HCT116 (cell line): ENCODE data around the gene PRKRIP1. TPM values are rescaled to one million over a fixed set of nuclear protein-coding genes. Genes with fewer than 3 reads are reported as not detected.

Source experiments
- ATAC-seq: fragments of 200-7000 bp; cut with Tn5 transposase; 2 replicates; pipeline ENCODE4 v1.9.1; 2020; ENCODE audit warnings: mild to moderate bottlenecking, moderate library complexity
- BruUV-seq: library from RNA; stranded (reverse); fragments of 400-500 nt; replicated peaks from 2 replicates; lab custom pipeline; 2021; lab: Mats Ljungman, UMichigan
- CTCF ChIA-PET: fragments of 300-600 bp; sonication (Branson Sonifier 250); formaldehyde crosslinking; loops from one replicate; lab custom pipeline; 2021; ENCODE audit warnings: antibody characterized with exemption; lab: Charles Lee
- POLR2A ChIA-PET: fragments of 300-600, 350-600 bp; sonication (Branson Sonifier 250); formaldehyde crosslinking; loops from one replicate; lab custom pipeline; 2021; ENCODE audit warnings: antibody characterized with exemption; lab: Charles Lee
- RAD21 ChIA-PET, 2 experiments: fragments of 300-600 bp; sonication (Branson Sonifier 250); formaldehyde crosslinking; loops; one replicate each; lab custom pipeline; 2023; ENCODE audit warnings: low total read pairs in 2 of 2; ENCODE audit not compliant: uncharacterized antibody in 2 of 2, unreplicated experiment in 2 of 2, low non-redundant PET in 1 of 2; lab: Charles Lee
- DNase-seq: peaks from one replicate; pipeline ENCODE4 v3.0.0-alpha.2; 2010; ENCODE audit warnings: low read depth, low spot score
- H2AFZ ChIP-seq: fragments of 200-600 bp; shearing (Covaris generic), sonication (generic); 2 replicates; pipeline ENCODE4 v1.6.1; 2017; ENCODE audit warnings: low read depth, mixed run types, mixed read lengths, antibody characterized with exemption, low read length; ENCODE audit not compliant: poor library complexity, severe bottlenecking
- H3K27ac ChIP-seq: 2 replicates; pipeline ENCODE4 v1.5.1; 2012; ENCODE audit warnings: low read depth, low read length
- H3K27me3 ChIP-seq: fragments of 200-600 bp; sonication (generic); 2 replicates; pipeline ENCODE4 v1.6.1; 2016; ENCODE audit warnings: mixed run types, low read length, mixed read lengths; ENCODE audit not compliant: insufficient read depth
- H3K36me3 ChIP-seq, 2 experiments: fragments of 200-500 bp in 1 of 2; fragments of 200-600 bp in 1 of 2; sonication (Bioruptor generic) in 1 of 2; sonication (generic) in 1 of 2; 2 replicates each; pipeline versions ENCODE4 v1.5.1 to v1.6.1; 2014 to 2016; ENCODE audit warnings: low read length in 2 of 2, inconsistent platforms in 1 of 2, mixed read lengths in 1 of 2, mixed run types in 1 of 2; ENCODE audit not compliant: insufficient read depth in 2 of 2, control insufficient read depth in 1 of 2
- H3K4me1 ChIP-seq, 2 experiments: fragments of 200-600 bp in 1 of 2; sonication (generic) in 1 of 2; 2 replicates each; pipeline versions ENCODE4 v1.5.1 to v1.6.1; 2012 to 2017; ENCODE audit warnings: low read length in 2 of 2, inconsistent platforms in 1 of 2, mild to moderate bottlenecking in 1 of 2, mixed read lengths in 1 of 2, mixed run types in 1 of 2, moderate library complexity in 1 of 2; ENCODE audit not compliant: insufficient read depth in 2 of 2, control insufficient read depth in 1 of 2
- H3K4me2 ChIP-seq: fragments of 200-600 bp; sonication (generic); 2 replicates; pipeline ENCODE4 v1.6.1; 2017; ENCODE audit warnings: mixed run types, low read length, mixed read lengths
- H3K4me3 ChIP-seq, 2 experiments: fragments of 200-600 bp in 1 of 2; sonication (generic) in 1 of 2; replicated peaks in 1 of 2; 2 replicates each; pipeline ENCODE4 v1.5.1; 2011 to 2016; ENCODE audit warnings: low read length in 2 of 2, control low read depth in 1 of 2, low read depth in 1 of 2, mild to moderate bottlenecking in 1 of 2, mixed read lengths in 1 of 2, mixed run types in 1 of 2
- H3K79me2 ChIP-seq: fragments of 200-600 bp; sonication (generic); 2 replicates; pipeline ENCODE4 v1.6.1; 2017; ENCODE audit warnings: mild to moderate bottlenecking, mixed run types, low read length, moderate library complexity, mixed read lengths; ENCODE audit not compliant: insufficient read depth
- H3K9ac ChIP-seq: fragments of 200-600 bp; sonication (generic); 2 replicates; pipeline ENCODE4 v1.6.1; 2016; ENCODE audit warnings: low read length, mixed read lengths
- H3K9me2 ChIP-seq: fragments of 200-600 bp; sonication (generic), shearing (Covaris generic); 2 replicates; pipeline ENCODE4 v1.6.1; 2017; ENCODE audit warnings: mixed run types, mild to moderate bottlenecking, moderate library complexity; ENCODE audit not compliant: insufficient read depth
- H3K9me3 ChIP-seq, 2 experiments: fragments of 200-500 bp in 1 of 2; fragments of 200-600 bp in 1 of 2; sonication (Bioruptor generic) in 1 of 2; sonication (generic) in 1 of 2; 2 replicates each; pipeline ENCODE4 v1.6.1; 2014 to 2017; ENCODE audit warnings: low read length in 2 of 2, mixed read lengths in 2 of 2, inconsistent platforms in 1 of 2, low read depth in 1 of 2, mild to moderate bottlenecking in 1 of 2, mixed run types in 1 of 2, moderate library complexity in 1 of 2; ENCODE audit not compliant: control insufficient read depth in 1 of 2, insufficient read depth in 1 of 2
- H4K20me1 ChIP-seq: fragments of 200-600 bp; sonication (generic), shearing (Covaris generic); 2 replicates; pipeline ENCODE4 v1.6.1; 2017; ENCODE audit warnings: mixed run types, mild to moderate bottlenecking, moderate library complexity; ENCODE audit not compliant: insufficient read depth
- CBX3 ChIP-seq: IDR thresholded peaks from 2 replicates; pipeline ENCODE4 v1.6.1; 2012; ENCODE audit warnings: low read depth
- CEBPB ChIP-seq: IDR thresholded peaks from 2 replicates; pipeline ENCODE4 v1.6.1; 2012; ENCODE audit warnings: low read depth
- CTCF ChIP-seq, 3 experiments: fragments of 200-600 bp in 1 of 3; sonication (generic) in 1 of 3; IDR thresholded peaks in 2 of 3; conservative IDR thresholded peaks in 1 of 3; 2 replicates each; pipeline ENCODE4 v1.5.1; 2012 to 2017; ENCODE audit warnings: low read depth in 2 of 3, low read length in 2 of 3, antibody characterized with exemption in 1 of 3, borderline replicate concordance in 1 of 3, control low read depth in 1 of 3, mild to moderate bottlenecking in 1 of 3, mixed read lengths in 1 of 3, mixed run types in 1 of 3, moderate library complexity in 1 of 3; ENCODE audit not compliant: insufficient read depth in 1 of 3
- EGR1 ChIP-seq: IDR thresholded peaks from 2 replicates; pipeline ENCODE4 v1.6.1; 2012; ENCODE audit warnings: low read depth
- ELF1 ChIP-seq: IDR thresholded peaks from 2 replicates; pipeline ENCODE4 v1.6.1; 2012; ENCODE audit warnings: low read depth, borderline replicate concordance
- FOSL1 ChIP-seq: IDR thresholded peaks from 2 replicates; pipeline ENCODE4 v1.6.1; 2012; ENCODE audit warnings: low read depth
- JUND ChIP-seq: IDR thresholded peaks from 2 replicates; pipeline ENCODE4 v1.6.1; 2012
- MAX ChIP-seq: IDR thresholded peaks from 2 replicates; pipeline ENCODE4 v1.6.1; 2012
- POLR2A ChIP-seq: IDR thresholded peaks from 2 replicates; pipeline ENCODE4 v1.7.0; 2011; ENCODE audit warnings: borderline replicate concordance; ENCODE audit not compliant: insufficient read depth, insufficient read length; ENCODE audit errors: extremely low read depth
- POLR2AphosphoS5 ChIP-seq: IDR thresholded peaks from 2 replicates; pipeline ENCODE4 v1.6.1; 2011; ENCODE audit warnings: mild to moderate bottlenecking, low read depth, low read length, moderate library complexity
- RAD21 ChIP-seq: IDR thresholded peaks from 2 replicates; pipeline ENCODE4 v1.6.1; 2012; ENCODE audit warnings: low read depth, mild to moderate bottlenecking
- SIN3A ChIP-seq: IDR thresholded peaks from 2 replicates; pipeline ENCODE4 v1.6.1; 2012; ENCODE audit warnings: low read depth
- SRF ChIP-seq: IDR thresholded peaks from 2 replicates; pipeline ENCODE4 v1.6.1; 2012; ENCODE audit warnings: low read depth
- YY1 ChIP-seq: IDR thresholded peaks from 2 replicates; pipeline ENCODE4 v1.6.1; 2011; ENCODE audit warnings: low read length, low read depth, moderate library complexity, mild to moderate bottlenecking; ENCODE audit not compliant: insufficient replicate concordance; ENCODE audit errors: extremely low read depth
- ZBTB33 ChIP-seq: IDR thresholded peaks from 2 replicates; pipeline ENCODE4 v1.6.1; 2011; ENCODE audit warnings: mild to moderate bottlenecking, low read length, moderate library complexity; ENCODE audit not compliant: insufficient replicate concordance; ENCODE audit errors: extremely low read depth
- ZFX ChIP-seq: fragments of 450-650 bp; IDR thresholded peaks from 2 replicates; pipeline ENCODE4 v1.6.1; 2017
- ZNF274 ChIP-seq: fragments of 200-500 bp; sonication (Bioruptor generic); IDR thresholded peaks from 2 replicates; pipeline ENCODE4 v1.6.1; 2014; ENCODE audit warnings: mild to moderate bottlenecking, low read depth, low read length, inconsistent platforms
- intact Hi-C: fragments of 100-400 bp; cut with micrococcal nuclease; formaldehyde crosslinking; loops from 2 replicates; pipeline ENCODE4 v1.10.0; 2022
- total RNA-seq: library from RNA; stranded (reverse); gene quantifications from one replicate; pipeline ENCODE4 v1.2.1, GENCODE V29; 2021; ENCODE audit not compliant: unreplicated experiment

PRKRIP1 gene
- total RNA-seq, 1 experiment from 2014 or later = 23.0 TPM

- Histone ChIP-seq H3K36me3 (no peaks in the 10 kb centered on the region; a peak in 1 of 4 replicates), H3K79me2 (peaks cover 40% of the 10 kb centered on the region), H3K4me2 (peak within 1 kb of the TSS; percentile 84), H3K9ac (peak within 1 kb of the TSS; percentile 89), H3K27me3 (no peaks in the 10 kb centered on the region), H3K9me2 (no peaks in the 10 kb centered on the region), H4K20me1 (no peaks in the 10 kb centered on the region), H2AFZ (no peak within 1 kb of the TSS), H3K4me1 (peaks cover 5 to 17% of the 10 kb centered on the region in 2 experiments; a peak in 2 of 4 replicates), H3K27ac (peak within 1 kb of the TSS; percentile 75), H3K9me3 (no peaks in the 10 kb centered on the region), H3K4me3 (peak within 1 kb of the TSS; percentile 93 to 99)
- RAD21 ChIA-PET = no interaction called here
- ATAC-seq = peak; percentile 92
- CTCF ChIA-PET = no interaction called here
- intact Hi-C loops = loop anchor here (2.0 kb wide), 1 partner anchor 56 kb away; no protein-coding TSS in a partner anchor
- BruUV-seq = no TSS peak
- peak; percentile 76 for DNase-seq
- POLR2A ChIA-PET = no interaction called here
- TF ChIP-seq SIN3A = peak; percentile 64; the same call in 1 of the 2 replicates
- TF ChIP-seq ELF1 = no peak; the same call in 1 of the 2 replicates
- TF ChIP-seq POLR2AphosphoS5 = peak; percentile 95
- no peak for TF ChIP-seq FOSL1
- peak; percentile 95 for TF ChIP-seq MAX
- TF ChIP-seq POLR2A = peak; percentile 90
- TF ChIP-seq YY1 = peak; percentile 89
- 0 out of 6 replicates have a peak, but pooled peaks of 1 of the 3 experiments have one; percentile 12 for TF ChIP-seq CTCF (IDR thresholded peaks at IDR 0.05 in 2 of 3, conservative IDR thresholded peaks at IDR 0.05 in 1 of 3; ENCODE audit: borderline replicate concordance in 1 of 3, insufficient read depth in 1 of 3, low read depth in 2 of 3, low read length in 2 of 3)
- TF ChIP-seq ZNF274 = no peak
- no peak for TF ChIP-seq SRF
- TF ChIP-seq JUND = no peak
- TF ChIP-seq RAD21 = peak; percentile 17; the same call in 1 of the 2 replicates
- TF ChIP-seq CEBPB = no peak
- TF ChIP-seq EGR1 = peak; percentile 98
- TF ChIP-seq ZBTB33 = peak; percentile 19
- TF ChIP-seq ZFX = peak; percentile 40; the same call in 1 of the 2 replicates
- TF ChIP-seq CBX3 = no peak
Observed at GRCh38 chr7:102464577-102465280, 68.6 kb downstream of the PRKRIP1 start, which contains the start of the genes ALKBH4 and LRWD1. ALKBH4 (minus strand) TSS chr7:102464863; CDS start chr7:102464836, 27 bp downstream. LRWD1 (plus strand) TSS chr7:102464984; CDS start chr7:102465081, 97 bp downstream.
